Activated CD4-positive, alpha-beta T cell treated with anti-CD3 and anti-CD28 coated beads, Interleukin-2, Interleukin-6, amounts not matched to agents 100 ng/mL and 50 ng/mL, durations not matched to agents 16 hours and 8 hours (primary cell): ENCODE results near the gene RDH14.

ENCODE experiments used
- DNase-seq: peaks from one replicate; pipeline ENCODE4 v3.0.0-alpha.2; 2020

The RDH14 gene

GRCh38 chr2:18519914-18520450, 40.5 kb downstream of the RDH14 start:
- DNase-seq: no peak

DNA sequence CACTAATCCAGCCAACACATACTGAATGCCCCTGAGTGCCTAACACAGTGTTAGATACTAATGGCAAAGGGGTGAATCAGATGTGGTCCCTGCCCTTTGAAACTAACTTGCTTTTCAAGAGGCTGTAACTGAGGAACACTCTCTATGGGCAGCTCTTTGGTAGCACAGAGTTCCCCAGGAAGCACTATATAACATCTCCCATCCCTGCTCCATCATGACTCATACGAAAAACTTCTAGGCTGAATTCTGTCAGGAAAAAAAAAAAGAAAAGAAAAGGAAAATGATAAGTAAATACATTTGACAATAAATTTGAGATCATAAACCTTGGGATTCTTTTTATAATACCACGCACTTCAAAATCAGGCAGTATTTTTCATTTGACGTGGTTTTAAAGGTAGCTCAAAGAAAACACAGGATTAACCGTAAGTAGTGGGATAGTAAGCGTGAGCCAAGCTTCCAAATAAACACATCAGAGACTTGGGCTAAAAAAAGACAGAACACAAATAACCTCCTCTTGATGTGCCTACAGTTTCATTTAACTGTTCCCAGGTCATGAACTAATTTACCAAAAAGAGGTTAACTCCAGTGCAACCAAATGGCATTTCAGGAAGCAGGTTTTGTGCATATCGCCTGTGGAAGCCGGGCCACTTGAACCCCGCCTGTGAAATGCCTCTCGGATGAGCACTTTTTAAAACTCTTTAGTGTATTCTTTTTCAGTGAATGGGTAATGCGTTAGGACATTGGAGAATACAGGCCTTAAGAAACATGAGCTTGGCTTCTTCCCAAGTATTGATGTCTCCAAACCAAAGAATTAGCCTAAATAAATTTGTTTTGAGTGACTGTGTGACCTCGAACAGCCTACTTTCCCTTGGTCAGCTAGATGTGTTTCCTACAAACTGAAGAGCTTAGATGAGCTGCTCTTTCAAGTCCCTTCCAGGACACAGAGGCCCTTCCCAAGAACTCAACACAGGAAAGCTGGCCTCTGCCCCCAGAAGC, 42.0 kb downstream of the RDH14 start:
- no peak for DNase-seq

GRCh38 chr2:18517386-18517785, 43.1 kb downstream of the RDH14 start:
- no peak for DNase-seq

GRCh38 chr2:18516112-18516511, 44.3 kb downstream of the RDH14 start:
- DNase-seq: no peak

GRCh38 chr2:18514526-18515461, 45.7 kb downstream of the RDH14 start:
- no peak for DNase-seq

DNA sequence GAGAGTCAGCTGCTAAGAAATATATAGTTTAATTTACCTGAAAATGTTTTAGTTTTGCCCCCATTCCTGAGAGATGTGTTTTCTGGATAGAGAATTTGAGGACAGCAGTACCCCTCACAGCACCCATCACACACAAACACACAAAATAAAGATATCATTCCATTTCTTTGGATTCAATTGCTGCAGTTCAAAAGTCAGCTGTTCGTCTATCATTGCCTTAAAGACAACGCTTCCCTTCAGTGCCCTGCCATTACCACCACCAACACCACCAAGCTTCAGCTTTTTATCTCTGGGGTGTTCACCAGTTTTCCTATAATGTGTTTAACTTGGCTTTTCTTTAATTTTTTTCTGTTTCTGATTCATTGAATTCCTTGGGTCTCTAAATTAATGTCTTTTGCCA, 49.7 kb downstream of the RDH14 start:
- no peak for DNase-seq

DNA sequence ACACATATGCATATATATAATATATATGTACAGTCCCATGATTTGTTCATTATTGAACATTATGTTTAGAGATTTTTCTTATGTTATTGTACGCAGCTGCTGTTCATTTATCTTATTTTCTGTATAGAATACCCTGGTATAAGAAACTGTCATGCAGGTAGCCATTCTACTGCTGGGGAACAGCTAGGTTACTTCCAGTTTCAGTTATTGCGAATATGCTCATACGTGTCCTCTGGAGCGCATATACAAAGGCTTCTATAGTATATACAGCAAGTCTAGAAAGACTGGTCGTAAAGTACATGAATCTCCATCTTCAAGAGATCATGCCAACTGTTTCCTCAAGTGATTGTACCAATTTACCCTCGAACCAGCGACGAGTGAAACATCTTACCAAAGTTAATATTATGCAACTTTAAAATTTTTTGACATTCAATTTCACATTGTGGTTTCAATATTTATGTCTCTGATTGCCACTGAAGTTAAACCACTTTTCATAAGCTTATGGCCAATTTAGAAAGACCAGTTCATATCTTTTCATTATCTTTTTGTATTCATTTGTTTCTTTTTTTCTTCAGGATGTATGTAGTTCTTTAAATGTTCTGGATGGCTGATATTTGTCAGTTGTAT, 53.5 kb downstream of the RDH14 start:
- no peak for DNase-seq

DNA sequence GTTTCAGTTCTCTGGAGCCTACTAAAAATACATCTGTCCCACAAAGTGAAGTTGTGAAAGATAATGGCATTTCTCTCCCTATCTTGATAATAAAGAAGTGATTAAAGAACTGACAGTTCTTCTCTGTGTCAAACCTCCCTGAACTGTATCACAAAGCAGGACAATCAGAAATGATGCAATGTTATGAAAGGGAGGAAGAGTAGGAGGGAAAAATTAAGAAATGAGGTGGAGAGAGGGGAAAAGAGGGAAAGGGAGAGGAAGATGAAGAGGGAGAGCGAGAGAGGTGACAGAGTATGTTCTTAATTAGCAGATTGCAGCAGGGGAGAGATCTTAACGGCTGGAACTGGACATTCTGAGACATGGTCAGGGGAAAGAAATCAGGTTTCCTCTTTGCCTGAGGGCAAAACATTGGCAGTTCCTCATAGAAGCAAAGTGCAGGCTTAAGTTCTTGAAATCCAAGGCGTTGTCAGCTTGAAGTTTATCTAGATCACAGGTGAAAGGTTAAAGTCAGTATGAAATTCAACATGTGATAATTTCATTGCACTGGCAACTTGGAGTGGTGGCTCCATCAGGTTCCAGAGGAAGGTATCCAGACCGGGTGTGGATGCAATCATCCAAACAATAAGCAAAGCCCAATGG, 54.6 kb downstream of the RDH14 start:
- no peak for DNase-seq
